HEK293T (cell line): Measurements from ENCODE around the gene GDAP1L1.
"Not testable (repeated sequence)": the region's sequence is repeated elsewhere in the genome, so short reads cannot be mapped to it uniquely, and the experiment has no call there.

Source experiments
- CTCF ChIA-PET: fragments of 350-600 bp; formaldehyde crosslinking; extraction: SDS; loops from one replicate; lab custom pipeline; 2021; ENCODE audit warnings: antibody characterized with exemption, inconsistent platforms; lab: Yijun Ruan, JAX
- POLR2A ChIA-PET: fragments of 350-600 bp; formaldehyde crosslinking; extraction: SDS; loops from one replicate; lab custom pipeline; 2020; ENCODE audit warnings: antibody characterized with exemption, inconsistent platforms; lab: Yijun Ruan, JAX
- DNase-seq: peaks from one replicate; pipeline ENCODE4 v3.0.0; 2012; ENCODE audit warnings: mixed read lengths; ENCODE audit errors: extremely low spot score
- ARNT ChIP-seq: fragments of 450-650 bp; IDR thresholded peaks from 2 replicates; pipeline ENCODE4 v1.6.1; 2017; ENCODE audit warnings: mild to moderate bottlenecking
- BHLHE40 ChIP-seq: fragments of 450-650 bp; IDR thresholded peaks from 2 replicates; pipeline ENCODE4 v1.6.1; 2016; ENCODE audit warnings: mild to moderate bottlenecking, moderate library complexity, borderline replicate concordance
- CTBP1 ChIP-seq: fragments of 450-650 bp; IDR thresholded peaks from 2 replicates; pipeline ENCODE4 v1.6.1; 2016; ENCODE audit warnings: borderline replicate concordance
- ELF4 ChIP-seq: fragments of 450-650 bp; IDR thresholded peaks from 2 replicates; pipeline ENCODE4 v1.6.1; 2017; ENCODE audit warnings: antibody characterized with exemption
- FOXA1 ChIP-seq: fragments of 450-650 bp; IDR thresholded peaks from 2 replicates; pipeline ENCODE4 v1.6.1; 2016; ENCODE audit warnings: mild to moderate bottlenecking
- FOXK2 ChIP-seq: fragments of 450-650 bp; IDR thresholded peaks from 2 replicates; pipeline ENCODE4 v1.6.1; 2016; ENCODE audit warnings: mild to moderate bottlenecking
- FOXM1 ChIP-seq: fragments of 450-650 bp; IDR thresholded peaks from 2 replicates; pipeline ENCODE4 v1.6.1; 2017; ENCODE audit warnings: mild to moderate bottlenecking, borderline replicate concordance
- HDGF ChIP-seq: fragments of 450-650 bp; IDR thresholded peaks from 2 replicates; pipeline ENCODE4 v1.6.1; 2017; ENCODE audit warnings: antibody characterized with exemption, borderline replicate concordance
- L3MBTL2 ChIP-seq: fragments of 450-650 bp; conservative IDR thresholded peaks from 2 replicates; pipeline ENCODE4 v1.6.1; 2016; ENCODE audit warnings: mild to moderate bottlenecking
- LEF1 ChIP-seq: fragments of 450-650 bp; IDR thresholded peaks from 2 replicates; pipeline ENCODE4 v1.6.1; 2017; ENCODE audit warnings: mild to moderate bottlenecking, borderline replicate concordance
- NFRKB ChIP-seq: fragments of 450-650 bp; IDR thresholded peaks from 2 replicates; pipeline ENCODE4 v1.6.1; 2016; ENCODE audit warnings: mild to moderate bottlenecking, moderate library complexity
- PKNOX1 ChIP-seq: fragments of 450-650 bp; IDR thresholded peaks from 2 replicates; pipeline ENCODE4 v1.6.1; 2016
- SP1 ChIP-seq: fragments of 450-650 bp; IDR thresholded peaks from 2 replicates; pipeline ENCODE4 v1.6.1; 2017
- SUZ12 ChIP-seq: fragments of 450-650 bp; IDR thresholded peaks from 2 replicates; pipeline ENCODE4 v1.6.1; 2016; ENCODE audit warnings: mild to moderate bottlenecking
- TARDBP ChIP-seq: fragments of 450-650 bp; IDR thresholded peaks from 2 replicates; pipeline ENCODE4 v1.6.1; 2016
- ZNF384 ChIP-seq: fragments of 450-650 bp; IDR thresholded peaks from 2 replicates; pipeline ENCODE4 v1.6.1; 2016

GDAP1L1 gene

GRCh38 chr20:44284032-44284431 lies 36.9 kb downstream of the GDAP1L1 start:
- no peak for DNase-seq
- TF ChIP-seq HDGF (no peak), NFRKB (no peak), ARNT (no peak), SP1 (no peak)
- POLR2A ChIA-PET = no interaction called here
- CTCF ChIA-PET = no interaction called here

GRCh38 chr20:44287272-44288097 lies 40.4 kb downstream of the GDAP1L1 start:
- CTCF ChIA-PET = no interaction called here
- POLR2A ChIA-PET = no interaction called here
- DNase-seq = no peak
- no peak for TF ChIP-seq ELF4
- TF ChIP-seq ZNF384 = no peak
- no peak for TF ChIP-seq FOXA1
- no peak for TF ChIP-seq FOXK2
- no peak for TF ChIP-seq BHLHE40
- TF ChIP-seq CTBP1 = no peak
- no peak for TF ChIP-seq SP1
- TF ChIP-seq SUZ12 = no peak
- TF ChIP-seq LEF1 = no peak

- POLR2A ChIA-PET = no interaction called here
- DNase-seq = no peak
- CTCF ChIA-PET = no interaction called here
- TF ChIP-seq ZNF384 (no peak), SP1 (no peak), NFRKB (no peak), FOXM1 (no peak), LEF1 (no peak), CTBP1 (no peak), TARDBP (no peak), ELF4 (no peak), BHLHE40 (no peak), L3MBTL2 (no peak), SUZ12 (no peak), FOXA1 (no peak), HDGF (no peak), FOXK2 (no peak), PKNOX1 (no peak), ARNT (no peak)
These were observed 41.1 kb downstream of the GDAP1L1 start for GRCh38 chr20:44288252-44288651.

DNA sequence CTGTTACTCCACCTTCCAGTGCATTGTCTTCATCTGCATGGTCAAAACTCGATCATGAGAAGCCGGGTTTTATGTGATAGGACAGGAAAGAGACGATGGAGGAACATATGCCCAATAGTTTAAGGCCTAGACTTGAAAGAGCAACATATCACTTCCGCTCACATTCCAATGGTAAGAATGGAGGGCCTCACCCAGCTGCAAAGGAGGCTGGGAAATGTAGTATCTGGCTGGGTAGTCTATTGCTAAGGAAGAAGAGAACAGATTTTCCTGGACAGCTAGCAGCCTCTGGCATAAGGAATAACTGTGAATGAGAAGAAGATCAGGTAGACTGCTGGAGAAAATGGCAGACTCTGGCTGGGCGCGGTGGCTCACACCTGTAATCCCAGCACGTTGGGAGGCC lies 44.6 kb downstream of the GDAP1L1 start:
- DNase-seq = no peak
- no peak for TF ChIP-seq LEF1
- TF ChIP-seq NFRKB = no peak
- TF ChIP-seq HDGF = no peak
- TF ChIP-seq SP1 = no peak
- no peak for TF ChIP-seq FOXK2
- TF ChIP-seq ARNT = no peak
- TF ChIP-seq BHLHE40 = no peak
- TF ChIP-seq PKNOX1 = no peak
- TF ChIP-seq ELF4 = no peak
- no peak for TF ChIP-seq ZNF384
- no peak for TF ChIP-seq CTBP1
- TF ChIP-seq L3MBTL2 = no peak
- TF ChIP-seq SUZ12 = no peak
- TF ChIP-seq FOXA1 = no peak
- TF ChIP-seq FOXM1 = no peak
- TF ChIP-seq TARDBP = no peak
- POLR2A ChIA-PET = no interaction called here
- CTCF ChIA-PET = no interaction called here

DNA sequence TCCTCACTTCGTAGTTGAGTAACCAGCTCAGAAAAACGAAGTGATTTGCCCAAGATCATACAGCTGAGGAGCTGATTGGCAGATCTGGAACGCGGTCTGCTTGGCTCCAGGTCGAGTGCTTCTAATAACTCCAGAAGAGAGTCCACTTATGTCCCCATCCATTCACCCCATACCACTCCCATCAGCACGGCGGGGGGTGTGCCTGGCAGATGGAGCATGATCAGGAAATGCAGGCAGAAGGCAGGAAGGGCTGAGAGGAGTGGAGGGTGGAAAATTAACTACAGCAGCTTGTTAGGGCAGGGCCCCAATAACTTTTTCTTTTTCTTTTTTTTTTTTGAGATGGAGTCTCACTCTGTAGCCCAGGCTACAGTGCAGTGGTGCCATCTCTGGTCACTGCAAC lies 48.9 kb downstream of the GDAP1L1 start:
- DNase-seq = no peak
- ChIA-PET CTCF (interaction anchor here (1.1 kb wide), 1 partner anchor 14 kb away, joined by 5 read pairs; no protein-coding TSS in a partner anchor), POLR2A (no interaction called here)
- TF ChIP-seq ELF4 = no peak
- TF ChIP-seq TARDBP = no peak
- no peak for TF ChIP-seq SUZ12
- TF ChIP-seq NFRKB = no peak
- TF ChIP-seq SP1 = no peak
- no peak for TF ChIP-seq HDGF
- no peak for TF ChIP-seq CTBP1
- no peak for TF ChIP-seq ZNF384
- no peak for TF ChIP-seq FOXM1

DNA sequence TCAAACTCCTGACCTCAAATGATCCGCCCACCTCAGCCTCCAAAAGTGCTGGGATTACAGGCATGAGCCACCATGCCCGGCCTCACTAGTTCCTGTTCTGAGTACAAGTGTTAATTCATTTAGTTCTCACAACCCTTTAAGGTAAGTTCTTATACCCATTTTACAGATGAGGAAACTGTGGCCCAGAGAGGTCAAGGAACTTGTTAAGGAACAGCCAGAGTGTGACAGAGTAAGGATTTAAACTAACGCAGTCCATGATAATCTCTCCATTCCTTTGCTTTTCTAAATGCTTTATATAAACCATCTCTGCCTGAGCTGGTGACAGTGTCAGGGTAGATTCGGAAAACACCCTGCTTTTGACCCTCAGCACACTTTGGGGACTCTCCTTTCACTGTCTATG lies 50.6 kb downstream of the GDAP1L1 start:
- no peak for DNase-seq
- TF ChIP-seq NFRKB (no peak), LEF1 (no peak), ZNF384 (no peak), SP1 (no peak), SUZ12 (no peak), CTBP1 (no peak), FOXK2 (no peak), FOXM1 (no peak), HDGF (no peak), L3MBTL2 (no peak), FOXA1 (no peak), ELF4 (no peak), BHLHE40 (no peak), ARNT (no peak), TARDBP (no peak), PKNOX1 (no peak)
- ChIA-PET CTCF (interaction anchor here (1.5 kb wide), 1 partner anchor 13 kb away, joined by 7 read pairs; the partner anchor contains the start of gene FITM2), POLR2A (no interaction called here)

- DNase-seq, POLR2A ChIA-PET: not testable (repeated sequence)
- CTCF ChIA-PET = interaction anchor here (1.5 kb wide), 1 partner anchor 12 kb away, joined by 7 read pairs; the partner anchor contains the start of gene FITM2
These were observed 52.0 kb downstream of the GDAP1L1 start for GRCh38 chr20:44299011-44299535.
